GM18519 (cell line): ENCODE measurements around the gene SPAG8.

Experiments used
- ATAC-seq: cut with Tn5 transposase; IDR thresholded peaks from one replicate; pipeline ENCODE4 v1.9.1; 2021; ENCODE audit warnings: mild to moderate bottlenecking, moderate library complexity; ENCODE audit not compliant: unreplicated experiment, low FRiP score

The SPAG8 gene

DNA sequence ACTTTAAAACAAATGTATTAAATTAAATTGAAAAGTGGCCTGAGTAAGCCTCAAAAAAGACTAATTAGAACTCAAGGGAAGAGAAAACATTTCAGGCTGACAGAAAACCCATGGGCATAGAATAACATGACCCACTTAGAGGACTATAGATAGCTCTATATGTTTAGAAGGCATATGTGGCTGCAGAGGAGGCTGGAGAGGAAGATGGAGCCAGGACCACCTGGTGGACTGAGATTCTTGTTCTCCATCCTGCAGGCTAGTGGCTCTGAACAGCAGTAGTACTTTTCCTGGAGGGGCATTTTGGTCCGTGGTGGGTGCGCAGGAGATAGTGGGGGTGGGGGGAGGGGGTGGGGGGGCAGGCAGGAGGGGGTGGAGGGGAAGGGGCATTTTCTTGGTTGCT, 31.0 kb downstream of the SPAG8 start:
- ATAC-seq = no peak

DNA sequence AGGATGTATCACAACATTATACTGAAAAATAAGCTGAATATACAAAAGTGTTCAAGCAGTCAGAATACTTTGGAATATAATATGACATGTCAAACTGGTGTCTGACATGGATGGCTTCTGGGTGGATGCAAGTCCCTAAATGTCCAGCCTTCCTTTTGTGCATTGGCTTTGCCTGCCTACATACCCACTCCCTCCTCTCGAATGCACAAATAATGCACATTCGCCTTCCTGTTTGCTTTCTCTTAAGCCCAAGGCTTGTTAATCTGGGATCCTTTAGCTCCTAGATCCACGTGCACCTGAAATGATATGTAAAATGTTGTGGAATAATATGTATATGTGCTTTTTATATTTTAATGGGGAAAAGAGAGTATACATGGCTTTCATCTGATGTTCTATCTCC, 33.6 kb downstream of the SPAG8 start:
- ATAC-seq = no peak

DNA sequence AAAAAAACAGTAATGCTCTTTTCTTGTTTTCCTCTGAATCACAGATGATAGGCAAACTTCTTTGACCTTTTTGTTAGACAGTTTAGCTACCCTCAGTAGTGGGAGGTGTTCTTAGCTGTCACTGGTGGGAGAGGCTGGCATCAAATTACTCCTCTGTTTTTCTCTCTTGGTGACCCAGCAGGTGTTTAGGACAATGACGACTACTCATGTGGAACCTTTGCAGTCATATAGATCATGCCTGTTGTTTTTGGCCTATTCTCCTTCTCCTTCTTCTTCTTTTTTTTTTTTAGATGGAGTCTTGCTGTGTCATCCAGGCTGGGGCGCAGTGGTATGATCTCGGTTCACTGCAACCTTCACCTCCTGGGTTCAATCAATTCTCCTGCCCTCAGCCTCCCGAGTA, 36.0 kb downstream of the SPAG8 start:
- no peak for ATAC-seq

DNA sequence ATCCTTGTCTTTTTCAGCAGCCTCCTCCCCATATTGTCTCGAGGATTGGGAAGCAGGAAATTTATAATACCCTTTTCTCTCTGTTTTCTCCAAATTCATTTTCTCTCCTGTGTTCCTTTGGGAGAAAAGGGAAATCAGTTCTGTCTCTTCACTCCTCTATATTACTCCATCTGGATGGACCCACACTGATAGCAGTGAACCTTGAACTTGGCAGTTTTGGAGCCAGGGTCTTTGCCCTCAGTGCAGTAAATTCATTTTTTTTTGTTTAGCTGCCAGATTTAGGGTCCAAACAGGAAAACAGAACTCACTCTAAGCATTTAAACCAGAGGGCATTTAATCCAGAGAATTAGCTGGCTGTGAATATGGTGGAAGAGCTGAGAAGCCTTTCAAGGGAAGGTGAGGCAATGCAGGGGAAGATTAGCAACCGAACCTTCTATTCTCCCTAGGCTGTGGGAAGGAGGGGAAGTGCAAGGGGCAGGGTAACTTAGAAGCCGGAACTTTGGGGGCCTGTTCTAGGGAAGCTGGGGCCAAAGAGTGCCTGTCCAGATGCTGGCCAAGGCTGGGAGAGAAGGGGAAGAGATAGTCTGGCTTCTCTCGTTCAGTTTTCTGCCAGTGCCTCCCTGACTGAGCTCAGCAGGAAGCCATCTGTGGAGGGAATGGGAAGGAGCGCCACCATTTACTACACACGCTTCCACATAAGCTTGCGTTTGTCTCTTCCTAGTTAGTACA, 37.0 kb downstream of the SPAG8 start:
- ATAC-seq = no peak

DNA sequence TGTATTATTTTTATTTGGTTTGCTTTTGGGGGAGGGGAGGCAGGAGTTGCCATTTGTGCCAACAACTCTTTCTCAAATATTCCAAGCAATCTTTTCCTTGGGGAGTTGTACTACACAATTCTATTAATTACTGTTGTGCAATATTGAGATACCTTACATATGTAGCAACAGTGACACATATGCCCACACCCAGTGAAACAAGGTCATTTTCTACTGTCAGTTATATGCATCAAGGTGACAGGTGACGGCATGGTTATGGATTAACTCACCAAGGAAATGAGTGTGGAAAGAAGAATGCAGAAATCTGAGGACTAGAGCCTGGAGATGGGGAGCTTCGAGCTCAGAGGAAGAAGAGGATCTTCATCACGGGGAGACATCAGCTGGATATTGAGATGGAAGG, 40.1 kb downstream of the SPAG8 start:
- ATAC-seq = no peak

DNA sequence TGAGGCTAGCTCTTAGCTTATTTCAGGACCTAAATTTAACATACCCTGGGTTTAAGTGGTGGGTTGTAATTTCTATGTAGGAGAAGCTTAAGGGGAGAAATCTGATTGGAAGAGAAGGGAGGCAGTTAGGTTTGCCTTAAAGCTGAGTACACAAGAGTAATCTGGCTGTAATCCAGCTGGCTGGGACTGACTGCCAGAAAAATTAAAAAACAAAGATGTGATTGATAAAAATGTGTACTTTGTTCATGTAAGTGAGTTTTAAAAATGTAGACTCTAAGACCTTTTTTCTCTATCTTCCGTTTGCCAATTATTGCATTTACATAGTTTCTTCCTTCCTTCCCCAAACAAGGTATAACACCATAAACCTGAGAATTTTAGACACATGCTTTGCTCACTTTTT, 40.5 kb downstream of the SPAG8 start:
- ATAC-seq = no peak

DNA sequence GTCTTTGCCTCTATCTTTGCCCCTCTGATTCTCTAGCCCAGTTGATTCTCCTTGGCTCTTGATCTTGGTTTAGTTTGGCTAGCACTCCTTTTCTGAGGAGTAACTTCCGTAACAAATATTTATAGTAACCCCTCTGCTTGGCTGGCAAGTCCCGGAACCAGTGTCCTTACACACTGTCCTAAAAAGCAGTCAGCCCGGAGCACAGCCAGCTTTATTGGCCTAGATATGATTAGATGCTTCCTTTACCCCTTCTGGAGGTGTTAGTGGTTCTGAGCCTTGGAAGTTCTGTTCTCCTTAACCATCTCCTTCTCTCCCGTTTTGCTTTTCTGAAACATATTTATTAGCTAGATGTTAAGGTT, 41.0 kb downstream of the SPAG8 start:
- no peak for ATAC-seq

DNA sequence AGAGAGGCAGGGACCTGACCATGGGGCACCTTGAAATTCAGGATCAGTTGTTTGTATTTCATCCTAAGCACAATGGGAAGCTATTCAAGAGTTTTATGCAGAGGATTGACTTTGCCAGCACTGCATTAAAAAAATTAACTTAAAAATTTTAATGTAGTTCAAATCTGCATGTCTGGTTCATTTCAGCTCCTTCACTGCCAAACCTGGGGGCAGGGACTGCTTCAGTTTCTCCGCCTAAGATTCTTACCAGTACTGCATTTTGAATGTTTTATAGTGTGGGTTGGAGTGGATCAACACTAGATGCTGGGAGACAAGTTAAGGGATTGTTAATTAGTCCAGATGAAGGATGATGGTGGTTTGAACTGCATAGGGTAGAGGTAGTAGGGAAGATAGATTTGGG, 42.3 kb downstream of the SPAG8 start:
- ATAC-seq = no peak

DNA sequence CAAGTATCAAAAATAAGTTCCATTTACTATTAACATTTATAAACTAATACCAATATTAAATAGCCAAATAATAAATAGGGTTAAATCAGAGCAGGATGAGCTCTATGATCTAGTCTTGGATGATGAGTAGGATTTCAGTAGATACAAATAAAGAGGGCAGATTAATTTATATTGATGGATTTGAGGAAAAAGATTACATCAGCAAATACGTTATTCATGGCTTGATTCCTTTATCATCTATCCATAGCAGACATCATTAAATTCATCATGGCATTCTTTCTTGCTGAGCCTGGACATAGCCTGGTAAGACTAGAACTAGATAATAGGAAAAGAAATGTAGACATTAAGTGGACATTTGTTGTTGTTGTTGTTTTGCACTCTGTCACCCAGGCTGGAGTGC, 44.6 kb downstream of the SPAG8 start:
- ATAC-seq = no peak

DNA sequence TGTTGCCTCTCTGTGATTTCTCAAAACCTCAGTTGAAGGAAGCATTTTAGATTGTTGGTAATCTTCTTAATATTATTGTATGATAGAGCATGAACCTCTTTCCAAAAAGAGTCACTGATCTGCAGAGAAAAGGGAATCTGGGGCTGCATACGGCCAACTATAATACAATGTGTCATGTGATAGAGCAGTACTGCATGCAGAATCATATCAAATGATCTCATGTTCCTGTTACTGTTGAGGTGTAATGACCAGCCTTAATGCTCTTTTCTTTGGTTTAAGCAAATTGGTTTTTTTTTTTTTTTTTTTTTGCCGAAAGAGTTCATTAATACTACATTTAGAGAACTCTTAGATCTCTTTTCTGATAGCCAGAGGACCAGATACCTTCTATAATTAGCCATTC, 45.1 kb downstream of the SPAG8 start:
- ATAC-seq = no peak

DNA sequence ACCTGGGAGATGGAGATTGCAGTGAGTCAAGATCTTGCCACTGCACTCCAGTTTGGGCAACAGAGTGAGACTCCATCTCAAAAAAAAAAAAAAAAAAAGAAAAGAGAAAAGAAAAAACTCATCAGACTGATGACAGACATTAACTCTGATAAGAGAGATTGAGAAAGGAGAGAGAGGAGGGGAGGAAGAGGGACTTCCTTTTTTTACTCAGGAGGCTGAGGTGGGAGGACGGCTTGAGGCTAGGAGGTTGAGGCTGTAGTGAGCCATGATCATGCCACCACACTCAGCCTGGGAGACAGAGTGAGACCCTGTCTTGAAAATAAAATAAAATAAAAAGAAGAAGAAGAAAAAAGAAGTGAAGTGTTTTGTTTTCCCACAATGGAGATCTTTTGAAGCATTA, 48.3 kb downstream of the SPAG8 start:
- ATAC-seq = no peak

DNA sequence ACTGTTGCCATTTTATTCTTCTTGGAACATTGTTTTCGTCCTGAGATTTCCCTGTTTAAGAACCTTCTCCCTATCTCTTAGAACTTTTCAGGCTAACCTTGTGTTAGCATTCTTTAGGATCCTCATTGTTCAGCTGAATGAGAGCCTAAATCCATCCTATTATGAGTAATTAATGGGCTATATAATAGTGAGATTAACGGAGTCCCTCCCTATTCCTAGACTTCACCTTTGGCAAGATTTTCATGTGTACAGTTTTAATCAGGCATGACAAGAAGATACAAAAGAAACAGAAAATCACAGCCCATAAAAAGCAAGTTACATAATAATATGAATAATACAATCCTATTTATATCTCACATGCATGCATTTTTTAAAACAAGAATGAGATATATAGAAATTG, 48.9 kb downstream of the SPAG8 start:
- ATAC-seq = no peak

DNA sequence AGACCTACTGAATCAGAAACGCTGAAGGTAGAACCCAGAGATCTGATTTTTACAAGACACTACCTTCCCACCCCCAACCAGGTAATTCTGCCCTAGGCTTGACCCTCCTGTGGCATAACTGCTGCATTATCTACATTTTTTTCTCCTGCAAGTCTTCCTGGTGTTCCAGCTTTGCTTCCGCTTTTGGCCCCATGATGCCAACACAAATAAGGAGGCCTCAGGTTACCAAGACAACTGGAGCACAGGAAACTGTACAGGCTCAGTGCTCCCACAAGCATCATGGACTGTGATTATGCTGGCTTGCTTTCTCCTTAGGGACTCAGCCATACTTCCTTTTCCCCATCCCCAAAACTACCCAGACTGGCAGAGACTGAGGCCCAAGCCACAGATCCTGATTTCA, 51.4 kb downstream of the SPAG8 start:
- no peak for ATAC-seq

DNA sequence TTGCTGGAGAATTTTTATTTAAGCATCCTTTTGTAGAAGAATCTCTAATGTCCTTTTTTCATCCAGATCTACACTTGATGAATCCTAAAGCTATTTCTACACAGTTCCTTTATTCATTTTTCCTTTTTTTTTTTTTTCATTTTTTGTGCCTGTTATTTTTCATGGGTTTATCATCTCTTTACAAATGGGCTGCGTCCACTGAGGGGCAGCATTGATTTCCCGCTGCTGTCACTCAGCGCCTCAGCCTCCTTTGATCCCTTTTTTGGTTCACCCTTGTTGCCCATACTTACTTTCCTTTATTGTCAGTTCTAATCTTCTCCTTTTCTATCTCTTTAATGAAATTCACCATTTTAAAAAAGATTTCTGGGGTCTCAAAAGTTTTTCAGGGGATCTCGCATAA, 52.3 kb downstream of the SPAG8 start:
- no peak for ATAC-seq
